Astrocyte of the cerebellum (primary cell): ENCODE data around the gene MAML2.

ENCODE experiments used
- DNase-seq: peaks from one replicate; pipeline ENCODE4 v3.0.0-alpha.2; 2011; ENCODE audit warnings: low read depth
- H3K4me3 ChIP-seq: 2 replicates; pipeline ENCODE4 v1.5.1; 2011; ENCODE audit warnings: mild to moderate bottlenecking, low read depth, low read length, moderate library complexity
- in situ Hi-C: cut with HindIII; loops from 2 replicates; pipeline ENCODE4 v1.10.0; 2017; ENCODE audit warnings: low sequenced_read_pairs
- TF ChIP-seq, protein P1 (sequence below): IDR thresholded peaks from 2 replicates; pipeline ENCODE4 v1.5.1; 2012; ENCODE audit warnings: low read length, low read depth, moderate library complexity, mild to moderate bottlenecking; ENCODE audit errors: missing control alignments

The MAML2 gene

DNA sequence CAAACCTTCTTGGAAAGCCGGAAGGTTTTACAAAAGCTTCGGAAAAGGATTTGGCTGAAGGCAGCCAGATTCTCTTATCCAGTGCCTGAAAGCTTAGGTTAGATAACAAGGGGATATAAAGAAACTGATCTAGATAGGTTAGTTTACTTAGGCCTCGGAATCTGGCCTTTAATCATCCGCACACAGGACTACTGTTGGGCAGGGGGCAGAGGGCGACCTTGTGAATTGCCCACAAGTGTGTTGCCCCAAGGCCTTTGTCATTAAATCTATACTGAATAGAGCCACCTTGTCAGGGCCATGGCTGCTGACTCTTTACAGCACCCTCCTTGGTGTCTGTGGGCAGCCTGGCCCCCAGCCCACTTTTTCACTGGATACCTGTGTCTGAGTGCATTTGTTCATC lies 409.4 kb downstream of the MAML2 start:
- no peak for DNase-seq
- TF ChIP-seq, protein P1, sequence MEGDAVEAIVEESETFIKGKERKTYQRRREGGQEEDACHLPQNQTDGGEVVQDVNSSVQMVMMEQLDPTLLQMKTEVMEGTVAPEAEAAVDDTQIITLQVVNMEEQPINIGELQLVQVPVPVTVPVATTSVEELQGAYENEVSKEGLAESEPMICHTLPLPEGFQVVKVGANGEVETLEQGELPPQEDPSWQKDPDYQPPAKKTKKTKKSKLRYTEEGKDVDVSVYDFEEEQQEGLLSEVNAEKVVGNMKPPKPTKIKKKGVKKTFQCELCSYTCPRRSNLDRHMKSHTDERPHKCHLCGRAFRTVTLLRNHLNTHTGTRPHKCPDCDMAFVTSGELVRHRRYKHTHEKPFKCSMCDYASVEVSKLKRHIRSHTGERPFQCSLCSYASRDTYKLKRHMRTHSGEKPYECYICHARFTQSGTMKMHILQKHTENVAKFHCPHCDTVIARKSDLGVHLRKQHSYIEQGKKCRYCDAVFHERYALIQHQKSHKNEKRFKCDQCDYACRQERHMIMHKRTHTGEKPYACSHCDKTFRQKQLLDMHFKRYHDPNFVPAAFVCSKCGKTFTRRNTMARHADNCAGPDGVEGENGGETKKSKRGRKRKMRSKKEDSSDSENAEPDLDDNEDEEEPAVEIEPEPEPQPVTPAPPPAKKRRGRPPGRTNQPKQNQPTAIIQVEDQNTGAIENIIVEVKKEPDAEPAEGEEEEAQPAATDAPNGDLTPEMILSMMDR = no peak
- in situ Hi-C loops = no loop called here
- H3K4me3 ChIP-seq = no peak overlapping the region

DNA sequence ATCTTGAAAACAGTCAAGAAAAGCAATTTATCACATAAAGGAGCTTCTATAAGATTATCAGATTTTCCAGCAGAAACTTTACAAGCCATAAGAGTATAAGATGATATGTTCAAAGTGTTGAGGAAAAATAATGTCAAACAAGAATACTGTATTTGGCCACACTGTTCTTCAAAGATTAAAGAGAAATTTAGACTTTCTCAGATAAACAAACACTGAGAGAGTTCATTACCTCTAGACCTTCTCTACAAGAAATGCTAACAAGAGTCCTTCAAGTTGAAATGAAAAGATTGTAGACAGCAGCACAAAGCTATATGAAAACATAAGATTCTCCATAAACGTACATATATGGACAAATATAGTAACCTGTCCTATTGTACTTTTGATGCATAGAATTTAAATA lies 411.1 kb downstream of the MAML2 start:
- no peak for DNase-seq
- no peak overlapping the region for H3K4me3 ChIP-seq
- TF ChIP-seq, protein P1 = no peak
- in situ Hi-C loops = no loop called here

DNA sequence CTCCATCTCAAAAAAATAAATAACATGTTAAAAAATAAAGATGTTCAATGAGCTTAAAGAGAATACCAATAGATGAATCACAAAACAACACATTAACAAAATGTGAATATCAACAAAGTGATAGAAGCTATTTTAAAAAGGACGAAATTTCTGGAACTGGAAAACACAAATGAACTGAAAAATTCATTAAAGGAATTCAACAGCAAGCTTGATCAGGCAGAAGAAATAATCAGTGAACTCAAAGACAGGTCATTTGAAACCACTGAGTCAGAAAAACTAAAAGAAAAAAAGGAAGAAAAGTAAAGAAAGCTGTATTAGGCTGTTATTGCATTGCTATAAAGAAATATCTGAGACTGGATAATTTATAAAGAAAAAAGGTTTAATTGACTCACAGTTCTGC lies 412.0 kb downstream of the MAML2 start:
- DNase-seq = no peak
- in situ Hi-C loops = no loop called here
- TF ChIP-seq, protein P1 = no peak

DNA sequence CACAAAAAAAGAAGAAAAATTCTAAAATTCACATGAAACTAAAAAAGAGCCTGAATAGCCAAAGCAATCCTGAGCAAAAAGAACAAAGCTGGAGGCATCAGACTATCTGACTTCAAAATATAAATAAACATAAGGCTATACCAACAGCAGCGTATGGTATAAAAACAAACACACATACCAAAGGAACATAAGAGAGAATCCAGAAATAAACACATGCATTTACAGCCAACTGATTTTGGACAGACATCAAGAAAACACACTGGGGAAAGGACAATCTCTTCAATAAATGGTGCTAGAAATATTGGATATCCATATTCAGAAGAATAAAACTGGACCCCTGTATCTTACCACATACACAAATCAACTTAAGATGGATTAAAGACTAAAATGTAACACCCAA lies 416.3 kb downstream of the MAML2 start:
- in situ Hi-C loops = no loop called here
- TF ChIP-seq, protein P1 = no peak
- no peak for DNase-seq
- H3K4me3 ChIP-seq = no peak overlapping the region

More for the DNA sequence above, 412.0 kb downstream of the MAML2 start:
- no peak overlapping the region for H3K4me3 ChIP-seq
